Spleen (tissue), 11 donors: ENCODE measurements around the gene RFFL. TPM values are rescaled to one million over a fixed set of nuclear protein-coding genes. Genes with fewer than 3 reads are reported as not detected.

Experiments
- DNase-seq: peaks from one replicate; pipeline ENCODE4 v3.0.0-alpha.2; 2020
- H3K27ac ChIP-seq, 8 donors: fragments of 200-600 bp; sonication (generic) in 7 of 8; 1 replicate in 4 of 8; 2 replicates in 4 of 8; pipeline versions ENCODE4 v1.5.0 to v1.8.0; 2016 to 2021; ENCODE audit warnings: inconsistent platforms in 4 of 8, mild to moderate bottlenecking in 4 of 8, moderate library complexity in 1 of 8
- H3K27me3 ChIP-seq, 7 donors: fragments of 200-600 bp; sonication (generic) in 6 of 7; replicated peaks in 1 of 7; 1 replicate in 4 of 7; 2 replicates in 3 of 7; pipeline versions ENCODE4 v1.5.0 to v1.8.0; 2016 to 2021; ENCODE audit warnings: inconsistent platforms in 3 of 7, mild to moderate bottlenecking in 1 of 7
- H3K36me3 ChIP-seq, 6 donors: fragments of 200-600 bp; sonication (generic) in 5 of 6; 1 replicate in 4 of 6; 2 replicates in 2 of 6; pipeline versions ENCODE4 v1.5.0 to v1.8.0; 2016 to 2021; ENCODE audit warnings: inconsistent platforms in 2 of 6
- H3K4me1 ChIP-seq, 6 donors: fragments of 200-600 bp; sonication (generic) in 5 of 6; 1 replicate in 3 of 6; 2 replicates in 3 of 6; pipeline versions ENCODE4 v1.5.0 to v1.8.0; 2016 to 2021; ENCODE audit warnings: inconsistent platforms in 3 of 6
- H3K4me3 ChIP-seq, 8 donors: fragments of 200-600 bp; sonication (generic) in 7 of 8; 1 replicate in 4 of 8; 2 replicates in 4 of 8; pipeline versions ENCODE4 v1.5.0 to v1.8.0; 2016 to 2021; ENCODE audit warnings: inconsistent platforms in 4 of 8, mild to moderate bottlenecking in 4 of 8, moderate library complexity in 2 of 8
- H3K9me3 ChIP-seq, 8 donors: fragments of 200-600 bp; sonication (generic) in 7 of 8; 1 replicate in 4 of 8; 2 replicates in 4 of 8; pipeline versions ENCODE4 v1.5.0 to v1.8.0; 2016 to 2021; ENCODE audit warnings: inconsistent platforms in 4 of 8
- POLR2A ChIP-seq, 3 donors: fragments of 450-650 bp; IDR thresholded peaks; one replicate each; pipeline ENCODE4 v1.5.1; 2017; ENCODE audit warnings: antibody characterized with exemption in 3 of 3, mild to moderate bottlenecking in 1 of 3
- POLR2AphosphoS5 ChIP-seq, 3 donors: sonication (generic); formaldehyde crosslinking; IDR thresholded peaks; one replicate each; pipeline ENCODE4 v1.5.1; 2017; ENCODE audit warnings: antibody characterized with exemption in 3 of 3
- WGBS, 5 donors: extraction: QIAGEN DNeasy Blood & Tissue Kit in 3 of 5; methylation state at CpG; one replicate each; pipeline versions ENCODE4 v1.1.5 to v1.1.7; 2013 to 2018; 5-methylcytosine and 5-hydroxymethylcytosine counted together
- intact Hi-C: fragments of 100-400 bp; cut with DNase I; formaldehyde crosslinking; loops from one replicate; pipeline ENCODE4 v1.15.0; 2023; ENCODE audit warnings: low total_unique reads
- polyA plus RNA-seq, 3 donors: library from polyadenylated mRNA; stranded (reverse); fragments of 200-250 nt; gene quantifications; one replicate each; pipeline ENCODE4 v1.2.1, GENCODE V29; 2013
- total RNA-seq, 7 donors: library from RNA; depleted of rRNA in 3 of 7; stranded (reverse); fragments of >200 nt in 3 of 7; fragmentation: NEBNext Ultra II Directional in 4 of 7; extraction: Animal tissue kit (Norgen Biotek cat#: 25700) in 4 of 7; gene quantifications; one replicate each; pipeline versions ENCODE4 v1.1.0 to v1.2.1, GENCODE V29; 2016 to 2021
- TF ChIP-seq, protein P1 (sequence below), 11 experiments: fragments of 200-600 bp in 7 of 11; fragments of 450-650 bp in 4 of 11; sonication (generic) in 4 of 11; IDR thresholded peaks in 8 of 11; conservative IDR thresholded peaks in 3 of 11; 1 replicate in 7 of 11; 2 replicates in 4 of 11; pipeline versions ENCODE4 v1.4.0 to v1.8.0; 2016 to 2021; ENCODE audit warnings: antibody characterized with exemption in 11 of 11, inconsistent platforms in 4 of 11, mild to moderate bottlenecking in 1 of 11
- donor health status: healthy with polysubstance abuse.
- donor health status: DM: no; HTN: no; CAD: no; lungs with moderate emphysema.
- donor health status: DM: no; HTN: no; CAD: no.
- donor health status: Bipolar disorder and iron deficiency.
- donor health status: healthy.
- donor health status: DM: no; HTN: no; CAD: no.
- donor health status: DM: yes; HTN: yes; CAD: no.

RFFL gene
- total and polyA plus RNA-seq, 10 donors, result 5.7 to 39.7 (median 32.6) TPM

DNA sequence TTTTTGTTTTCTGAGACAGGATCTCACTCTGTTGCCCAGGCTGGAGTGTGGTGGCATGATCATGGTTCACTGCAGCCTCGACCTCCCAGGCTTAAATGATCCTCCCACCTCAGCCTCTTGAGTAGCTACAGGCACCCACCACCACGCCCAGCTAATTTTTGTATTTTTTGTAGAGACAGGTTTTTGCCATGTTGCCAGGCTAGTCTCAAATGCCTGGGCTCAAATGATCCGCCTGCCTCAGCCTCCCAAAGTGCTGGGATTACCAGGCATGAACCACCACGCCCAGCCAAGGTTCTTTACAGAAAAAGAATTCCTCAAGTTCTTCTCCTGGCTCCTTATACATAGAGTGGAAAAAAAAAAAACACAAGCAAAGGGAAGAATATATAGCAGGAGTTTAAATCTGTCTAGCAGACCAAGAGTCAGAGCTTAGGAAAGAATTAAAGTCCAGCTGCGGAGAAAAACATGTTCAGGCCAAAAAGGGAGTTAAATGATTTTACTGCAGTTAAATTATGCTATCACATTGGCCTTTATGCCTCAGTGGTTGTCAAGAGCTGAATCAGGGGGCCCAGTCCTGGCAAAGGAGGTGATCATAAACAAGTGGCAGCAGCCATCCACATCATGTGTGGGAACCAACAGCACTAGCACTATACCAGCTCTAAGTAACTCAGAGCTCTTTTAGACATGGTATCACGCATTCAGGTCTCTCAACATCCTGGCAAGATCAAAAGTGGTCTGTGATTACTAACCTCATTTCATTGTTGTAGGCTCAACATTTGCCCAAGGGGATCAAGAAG, 43.9 kb downstream of the RFFL start:
- intact Hi-C loops, result loop anchor here (10.0 kb wide), 1 partner anchor 65 kb away; no protein-coding TSS in a partner anchor
- DNase-seq, result no peak
- H3K4me3 ChIP-seq, result no peak overlapping the region
- H3K36me3 ChIP-seq, result peaks cover 0 to 82% (median 34%) of the 10 kb centered on the region in 6 donors
- no peaks in the 10 kb centered on the region for H3K27me3 ChIP-seq
- H3K27ac ChIP-seq, result peak overlapping the region in 1 of 8 donors; percentile 91
- no peak for TF ChIP-seq POLR2A (IDR thresholded peaks at IDR 0.05)
- TF ChIP-seq POLR2AphosphoS5 (IDR thresholded peaks at IDR 0.05), result no peak
- TF ChIP-seq, protein P1, sequence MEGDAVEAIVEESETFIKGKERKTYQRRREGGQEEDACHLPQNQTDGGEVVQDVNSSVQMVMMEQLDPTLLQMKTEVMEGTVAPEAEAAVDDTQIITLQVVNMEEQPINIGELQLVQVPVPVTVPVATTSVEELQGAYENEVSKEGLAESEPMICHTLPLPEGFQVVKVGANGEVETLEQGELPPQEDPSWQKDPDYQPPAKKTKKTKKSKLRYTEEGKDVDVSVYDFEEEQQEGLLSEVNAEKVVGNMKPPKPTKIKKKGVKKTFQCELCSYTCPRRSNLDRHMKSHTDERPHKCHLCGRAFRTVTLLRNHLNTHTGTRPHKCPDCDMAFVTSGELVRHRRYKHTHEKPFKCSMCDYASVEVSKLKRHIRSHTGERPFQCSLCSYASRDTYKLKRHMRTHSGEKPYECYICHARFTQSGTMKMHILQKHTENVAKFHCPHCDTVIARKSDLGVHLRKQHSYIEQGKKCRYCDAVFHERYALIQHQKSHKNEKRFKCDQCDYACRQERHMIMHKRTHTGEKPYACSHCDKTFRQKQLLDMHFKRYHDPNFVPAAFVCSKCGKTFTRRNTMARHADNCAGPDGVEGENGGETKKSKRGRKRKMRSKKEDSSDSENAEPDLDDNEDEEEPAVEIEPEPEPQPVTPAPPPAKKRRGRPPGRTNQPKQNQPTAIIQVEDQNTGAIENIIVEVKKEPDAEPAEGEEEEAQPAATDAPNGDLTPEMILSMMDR (IDR thresholded peaks at IDR 0.05 in 8 of 11, conservative IDR thresholded peaks at IDR 0.05 in 3 of 11), result no peak
- peaks cover 15 to 50% (median 32%) of the 10 kb centered on the region in 6 donors for H3K4me1 ChIP-seq
- H3K9me3 ChIP-seq, result no peaks in the 10 kb centered on the region
- WGBS, 5 donors, result 93 to 97% (median 96%) methylated on average over 6 of the region's 6 CpGs

DNA sequence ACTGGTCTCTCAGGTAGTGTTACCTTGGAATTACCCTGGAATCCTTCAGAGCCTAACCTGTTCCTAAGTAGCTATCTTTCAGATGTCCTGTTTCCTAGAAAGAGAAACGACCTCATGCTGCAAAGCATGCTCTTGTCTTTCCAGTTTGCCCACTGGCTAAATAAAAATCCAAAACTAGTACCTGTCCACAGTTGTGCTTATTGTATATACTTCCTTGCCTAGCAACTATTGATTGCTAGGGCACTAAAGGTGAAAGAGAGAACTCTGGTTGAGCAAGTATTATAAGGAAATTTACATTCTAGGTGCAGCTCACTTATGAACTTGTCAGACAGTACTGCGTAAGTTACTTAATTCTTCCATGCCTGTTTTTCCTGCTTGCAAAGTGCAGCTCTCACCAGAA, 44.7 kb downstream of the RFFL start:
- intact Hi-C loops, result no loop called here
- Histone ChIP-seq H3K36me3 (peaks cover 0 to 83% (median 39%) of the 10 kb centered on the region in 6 donors), H3K4me3 (no peak overlapping the region), H3K27ac (no peak overlapping the region), H3K9me3 (no peaks in the 10 kb centered on the region), H3K4me1 (peaks cover 15 to 44% (median 27%) of the 10 kb centered on the region in 6 donors), H3K27me3 (no peaks in the 10 kb centered on the region)
- TF ChIP-seq POLR2AphosphoS5 (IDR thresholded peaks at IDR 0.05) (no peak), POLR2A (IDR thresholded peaks at IDR 0.05) (no peak)
- TF ChIP-seq, protein P1 (IDR thresholded peaks at IDR 0.05 in 8 of 11, conservative IDR thresholded peaks at IDR 0.05 in 3 of 11), result no peak
- no peak for DNase-seq
- WGBS, 5 donors, result 81 to 97% (median 89%) methylated on average over 2 of the region's 2 CpGs

DNA sequence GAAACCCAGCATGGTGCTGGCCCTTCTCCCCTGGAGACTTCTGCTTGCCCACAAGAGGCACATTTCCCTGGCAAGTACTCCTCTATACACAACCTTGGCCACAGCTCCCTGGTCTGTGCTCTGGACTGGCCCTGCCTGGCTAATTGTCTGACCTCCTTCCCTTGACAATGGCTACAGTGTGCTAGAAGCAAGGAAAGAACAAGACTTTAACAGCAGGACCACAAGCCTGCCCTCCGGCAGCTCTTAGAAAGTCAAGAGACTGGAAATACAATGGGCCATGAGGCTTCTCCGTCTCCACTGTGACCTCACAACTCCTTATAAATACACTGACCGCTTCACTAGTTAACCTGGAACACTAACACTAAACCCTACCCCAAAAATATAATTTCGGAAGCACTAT, 46.5 kb downstream of the RFFL start:
- Histone ChIP-seq H3K36me3 (peaks cover 0 to 99% (median 48%) of the 10 kb centered on the region in 6 donors), H3K9me3 (no peaks in the 10 kb centered on the region), H3K27ac (no peak overlapping the region), H3K4me3 (no peak overlapping the region), H3K4me1 (peaks cover 3 to 27% (median 9%) of the 10 kb centered on the region in 6 donors), H3K27me3 (no peaks in the 10 kb centered on the region)
- 96 to 100% (median 97%) methylated on average over 4 of the region's 4 CpGs for WGBS, 5 donors
- DNase-seq, result no peak
- intact Hi-C loops, result no loop called here
- TF ChIP-seq POLR2AphosphoS5 (IDR thresholded peaks at IDR 0.05) (no peak), POLR2A (IDR thresholded peaks at IDR 0.05) (no peak)
- TF ChIP-seq, protein P1 (IDR thresholded peaks at IDR 0.05 in 8 of 11, conservative IDR thresholded peaks at IDR 0.05 in 3 of 11), result no peak

DNA sequence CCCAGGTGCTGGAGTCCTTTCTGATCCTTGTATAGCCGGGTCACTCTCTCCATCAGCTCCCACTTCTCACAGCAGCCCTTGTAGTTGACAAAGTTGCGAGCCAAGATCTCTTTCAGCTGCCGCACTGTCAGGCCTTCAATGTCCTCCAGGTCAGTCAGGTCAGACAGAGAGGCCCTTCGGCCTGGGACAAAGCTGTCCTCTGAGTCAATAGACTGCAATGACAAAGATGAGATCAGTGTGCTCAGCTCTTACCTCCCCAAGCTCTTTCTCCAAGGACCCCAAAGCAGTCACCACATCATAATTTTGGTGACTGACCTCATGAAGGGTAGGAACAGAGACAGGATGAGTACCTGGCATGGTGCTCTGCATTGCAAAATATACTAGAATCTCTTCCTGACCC, 47.1 kb downstream of the RFFL start:
- DNase-seq, result no peak
- TF ChIP-seq POLR2A (IDR thresholded peaks at IDR 0.05) (no peak), POLR2AphosphoS5 (IDR thresholded peaks at IDR 0.05) (no peak)
- TF ChIP-seq, protein P1 (IDR thresholded peaks at IDR 0.05 in 8 of 11, conservative IDR thresholded peaks at IDR 0.05 in 3 of 11), result no peak
- H3K9me3 ChIP-seq, result no peaks in the 10 kb centered on the region
- peaks cover 0 to 20% (median 3%) of the 10 kb centered on the region in 6 donors for H3K4me1 ChIP-seq
- WGBS, 5 donors, result 93 to 100% (median 98%) methylated on average over 4 of the region's 4 CpGs
- peaks cover 0 to 100% (median 54%) of the 10 kb centered on the region in 6 donors for H3K36me3 ChIP-seq
- no peaks in the 10 kb centered on the region for H3K27me3 ChIP-seq
- no peak overlapping the region for H3K27ac ChIP-seq
- no peak overlapping the region for H3K4me3 ChIP-seq
- intact Hi-C loops, result no loop called here
